Measurements from ENCODE around the gene LRRK2. TPM values are rescaled to one million over a fixed set of nuclear protein-coding genes. Genes with fewer than 3 reads are reported as not detected.

Gene LRRK2
- total and polyA plus RNA-seq, 2 of the 13 experiments (the other 11 are each of a cell fraction or from before 2014, with no cell fraction given): not detected

GRCh38 chr12:40192704-40193255 is 32.0 kb upstream of the LRRK2 start (continued):
- TF ChIP-seq, protein P1, sequence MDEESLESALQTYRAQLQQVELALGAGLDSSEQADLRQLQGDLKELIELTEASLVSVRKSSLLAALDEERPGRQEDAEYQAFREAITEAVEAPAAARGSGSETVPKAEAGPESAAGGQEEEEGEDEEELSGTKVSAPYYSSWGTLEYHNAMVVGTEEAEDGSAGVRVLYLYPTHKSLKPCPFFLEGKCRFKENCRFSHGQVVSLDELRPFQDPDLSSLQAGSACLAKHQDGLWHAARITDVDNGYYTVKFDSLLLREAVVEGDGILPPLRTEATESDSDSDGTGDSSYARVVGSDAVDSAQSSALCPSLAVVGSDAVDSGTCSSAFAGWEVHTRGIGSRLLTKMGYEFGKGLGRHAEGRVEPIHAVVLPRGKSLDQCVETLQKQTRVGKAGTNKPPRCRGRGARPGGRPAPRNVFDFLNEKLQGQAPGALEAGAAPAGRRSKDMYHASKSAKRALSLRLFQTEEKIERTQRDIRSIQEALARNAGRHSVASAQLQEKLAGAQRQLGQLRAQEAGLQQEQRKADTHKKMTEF (CRISPR knock-in tag; IDR thresholded peaks at IDR 0.05): no peak
- no peak for TF ChIP-seq CBX1 (IDR thresholded peaks at IDR 0.05; ENCODE audit: low read depth)
- no peak for TF ChIP-seq ZBTB21 (CRISPR knock-in tag; IDR thresholded peaks at IDR 0.05)
- TF ChIP-seq ZNF317 (CRISPR knock-in tag; IDR thresholded peaks at IDR 0.05): no peak
- TF ChIP-seq, protein P2, sequence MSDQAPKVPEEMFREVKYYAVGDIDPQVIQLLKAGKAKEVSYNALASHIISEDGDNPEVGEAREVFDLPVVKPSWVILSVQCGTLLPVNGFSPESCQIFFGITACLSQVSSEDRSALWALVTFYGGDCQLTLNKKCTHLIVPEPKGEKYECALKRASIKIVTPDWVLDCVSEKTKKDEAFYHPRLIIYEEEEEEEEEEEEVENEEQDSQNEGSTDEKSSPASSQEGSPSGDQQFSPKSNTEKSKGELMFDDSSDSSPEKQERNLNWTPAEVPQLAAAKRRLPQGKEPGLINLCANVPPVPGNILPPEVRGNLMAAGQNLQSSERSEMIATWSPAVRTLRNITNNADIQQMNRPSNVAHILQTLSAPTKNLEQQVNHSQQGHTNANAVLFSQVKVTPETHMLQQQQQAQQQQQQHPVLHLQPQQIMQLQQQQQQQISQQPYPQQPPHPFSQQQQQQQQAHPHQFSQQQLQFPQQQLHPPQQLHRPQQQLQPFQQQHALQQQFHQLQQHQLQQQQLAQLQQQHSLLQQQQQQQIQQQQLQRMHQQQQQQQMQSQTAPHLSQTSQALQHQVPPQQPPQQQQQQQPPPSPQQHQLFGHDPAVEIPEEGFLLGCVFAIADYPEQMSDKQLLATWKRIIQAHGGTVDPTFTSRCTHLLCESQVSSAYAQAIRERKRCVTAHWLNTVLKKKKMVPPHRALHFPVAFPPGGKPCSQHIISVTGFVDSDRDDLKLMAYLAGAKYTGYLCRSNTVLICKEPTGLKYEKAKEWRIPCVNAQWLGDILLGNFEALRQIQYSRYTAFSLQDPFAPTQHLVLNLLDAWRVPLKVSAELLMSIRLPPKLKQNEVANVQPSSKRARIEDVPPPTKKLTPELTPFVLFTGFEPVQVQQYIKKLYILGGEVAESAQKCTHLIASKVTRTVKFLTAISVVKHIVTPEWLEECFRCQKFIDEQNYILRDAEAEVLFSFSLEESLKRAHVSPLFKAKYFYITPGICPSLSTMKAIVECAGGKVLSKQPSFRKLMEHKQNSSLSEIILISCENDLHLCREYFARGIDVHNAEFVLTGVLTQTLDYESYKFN (CRISPR knock-in tag; conservative IDR thresholded peaks at IDR 0.05): no peak

- no peak for ATAC-seq
- no peak overlapping the region for H2AFZ ChIP-seq (ENCODE audit: low read length)
- H4K20me1 ChIP-seq (ENCODE audit: insufficient read depth, low read length): no peaks in the 10 kb centered on the region
- no peaks in the 10 kb centered on the region for H3K27me3 ChIP-seq (ENCODE audit: control insufficient read depth in 1 of 2, insufficient read depth in 2 of 2, low read length in 2 of 2)
- FAIRE-seq: no peak
- H3K4me1 ChIP-seq (ENCODE audit: insufficient read depth, low read length): no peaks in the 10 kb centered on the region
- no peaks in the 10 kb centered on the region for H3K36me3 ChIP-seq (replicated peaks in 1 of 2; ENCODE audit: control insufficient read depth in 1 of 2, insufficient read depth in 2 of 2, low read length in 2 of 2)
- no peak overlapping the region for H3K4me2 ChIP-seq (ENCODE audit: low read depth, low read length)
- 0% methylated on average over 3 of the region's 3 CpGs for WGBS (ENCODE audit: low lambda C conversion rate)
- in situ Hi-C loops (cut with HindIII; ENCODE audit: extremely low pct_ligation_motif_present, low pct_unique_long_range_greater_than_20kb): no loop called here
- POLR2A ChIA-PET: no interaction called here
- intact Hi-C loops (cut with micrococcal nuclease; ENCODE audit: unreplicated experiment): no loop called here
- H3K9me3 ChIP-seq (ENCODE audit: low read length): no peaks in the 10 kb centered on the region
- no peaks in the 10 kb centered on the region for H3K79me2 ChIP-seq (ENCODE audit: insufficient read depth, low read length)
- CTCF ChIA-PET (ENCODE audit: low intra/inter-chr PET ratio, low total read pairs): no interaction called here
- H3K9ac ChIP-seq (ENCODE audit: insufficient read depth, low read depth, low read length): no peak overlapping the region
- BruUV-seq (replicated peaks): no TSS peak
- no peak for DNase-seq (ENCODE audit: low spot score)
- no peak overlapping the region for H3K4me3 ChIP-seq (replicated peaks in 1 of 3; ENCODE audit: insufficient read depth in 1 of 3, low read depth in 2 of 3, low read length in 3 of 3)
- no peak overlapping the region for H3K27ac ChIP-seq (ENCODE audit: extremely low read length, insufficient read depth, low read length)
- TF ChIP-seq ZNF138 (CRISPR knock-in tag; IDR thresholded peaks at IDR 0.05; ENCODE audit: low read depth) (no peak), ZNF790 (CRISPR knock-in tag; IDR thresholded peaks at IDR 0.05; ENCODE audit: borderline replicate concordance) (no peak), GTF2F1 (IDR thresholded peaks at IDR 0.05; ENCODE audit: low read length) (no peak), ZNF552 (CRISPR knock-in tag; IDR thresholded peaks at IDR 0.05; ENCODE audit: borderline replicate concordance) (no peak), JARID2 (CRISPR knock-in tag; IDR thresholded peaks at IDR 0.05; ENCODE audit: insufficient replicate concordance) (no peak), TARDBP (CRISPR knock-in tag; IDR thresholded peaks at IDR 0.05) (no peak), RFXAP (CRISPR knock-in tag; IDR thresholded peaks at IDR 0.05; ENCODE audit: borderline replicate concordance) (no peak), ZNF414 (CRISPR knock-in tag; IDR thresholded peaks at IDR 0.05) (no peak)
- TF ChIP-seq, protein P3, sequence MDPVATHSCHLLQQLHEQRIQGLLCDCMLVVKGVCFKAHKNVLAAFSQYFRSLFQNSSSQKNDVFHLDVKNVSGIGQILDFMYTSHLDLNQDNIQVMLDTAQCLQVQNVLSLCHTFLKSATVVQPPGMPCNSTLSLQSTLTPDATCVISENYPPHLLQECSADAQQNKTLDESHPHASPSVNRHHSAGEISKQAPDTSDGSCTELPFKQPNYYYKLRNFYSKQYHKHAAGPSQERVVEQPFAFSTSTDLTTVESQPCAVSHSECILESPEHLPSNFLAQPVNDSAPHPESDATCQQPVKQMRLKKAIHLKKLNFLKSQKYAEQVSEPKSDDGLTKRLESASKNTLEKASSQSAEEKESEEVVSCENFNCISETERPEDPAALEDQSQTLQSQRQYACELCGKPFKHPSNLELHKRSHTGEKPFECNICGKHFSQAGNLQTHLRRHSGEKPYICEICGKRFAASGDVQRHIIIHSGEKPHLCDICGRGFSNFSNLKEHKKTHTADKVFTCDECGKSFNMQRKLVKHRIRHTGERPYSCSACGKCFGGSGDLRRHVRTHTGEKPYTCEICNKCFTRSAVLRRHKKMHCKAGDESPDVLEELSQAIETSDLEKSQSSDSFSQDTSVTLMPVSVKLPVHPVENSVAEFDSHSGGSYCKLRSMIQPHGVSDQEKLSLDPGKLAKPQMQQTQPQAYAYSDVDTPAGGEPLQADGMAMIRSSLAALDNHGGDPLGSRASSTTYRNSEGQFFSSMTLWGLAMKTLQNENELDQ (CRISPR knock-in tag; IDR thresholded peaks at IDR 0.05; ENCODE audit: borderline replicate concordance): no peak
These were observed 30.0 kb upstream of the LRRK2 start for GRCh38 chr12:40194846-40195245.
